HG02798 (cell line): ENCODE results near the gene ACKR2.

ENCODE experiments used
- ATAC-seq: cut with Tn5 transposase; IDR thresholded peaks from one replicate; pipeline ENCODE4 v1.9.1; 2021; ENCODE audit warnings: mild to moderate bottlenecking; ENCODE audit not compliant: unreplicated experiment, poor library complexity

Gene ACKR2

GRCh38 chr3:42827654-42828053 is 18.4 kb downstream of the ACKR2 start:
- ATAC-seq: no peak

GRCh38 chr3:42829083-42829627 is 19.9 kb downstream of the ACKR2 start:
- no peak for ATAC-seq

- ATAC-seq: no peak
These were observed 20.6 kb downstream of the ACKR2 start for GRCh38 chr3:42829628-42830436.

- no peak for ATAC-seq
These were observed 21.4 kb downstream of the ACKR2 start for GRCh38 chr3:42830437-42831320.

- peak; percentile 67 for ATAC-seq
These were observed 22.1 kb downstream of the ACKR2 start for GRCh38 chr3:42831321-42831713.

GRCh38 chr3:42836150-42837123 is 27.2 kb downstream of the ACKR2 start:
- ATAC-seq: no peak

GRCh38 chr3:42838571-42838970 is 29.3 kb downstream of the ACKR2 start:
- no peak for ATAC-seq

GRCh38 chr3:42839616-42840015 is 30.4 kb downstream of the ACKR2 start:
- ATAC-seq: peak; percentile 97

GRCh38 chr3:42841332-42841731 is 32.1 kb downstream of the ACKR2 start:
- no peak for ATAC-seq

- ATAC-seq: no peak
These were observed 34.6 kb downstream of the ACKR2 start for GRCh38 chr3:42843713-42844411.

- no peak for ATAC-seq
These were observed 35.1 kb downstream of the ACKR2 start for GRCh38 chr3:42844412-42844713.

GRCh38 chr3:42844815-42845214 is 35.6 kb downstream of the ACKR2 start:
- no peak for ATAC-seq

- ATAC-seq: no peak
These were observed 37.7 kb downstream of the ACKR2 start for GRCh38 chr3:42846685-42847522.

- no peak for ATAC-seq
These were observed 38.5 kb downstream of the ACKR2 start for GRCh38 chr3:42847731-42848130.

- ATAC-seq: no peak
These were observed 39.8 kb downstream of the ACKR2 start for GRCh38 chr3:42849017-42849416.

- ATAC-seq: no peak
These were observed 41.0 kb downstream of the ACKR2 start for GRCh38 chr3:42850263-42850662.

- ATAC-seq: no peak
These were observed 42.1 kb downstream of the ACKR2 start for GRCh38 chr3:42851228-42851834.

- no peak for ATAC-seq
These were observed 43.2 kb downstream of the ACKR2 start for GRCh38 chr3:42852441-42852840.
